Omental fat pad (tissue), 4 donors: ENCODE data around the gene MAPKAP1. TPM values are rescaled to one million over a fixed set of nuclear protein-coding genes. Genes with fewer than 3 reads are reported as not detected.

Experiments used
- ATAC-seq: fragments of 150-250 bp; one replicate; pipeline ENCODE4 v1.9.1; 2016; ENCODE audit warnings: mild to moderate bottlenecking, moderate library complexity; ENCODE audit not compliant: low FRiP score
- DNase-seq: peaks from one replicate; pipeline ENCODE4 v3.0.0-alpha.2; 2019; ENCODE audit warnings: low spot score
- CTCF ChIP-seq, 3 donors: fragments of 450-650 bp; IDR thresholded peaks; one replicate each; pipeline ENCODE4 v1.5.1; 2016 to 2017; ENCODE audit warnings: antibody characterized with exemption in 3 of 3, mild to moderate bottlenecking in 3 of 3, moderate library complexity in 2 of 3
- total RNA-seq, 4 donors: library from RNA; depleted of rRNA; stranded (reverse); fragments of >200 nt; gene quantifications; one replicate each; pipeline ENCODE4 v1.1.0, GENCODE V29; 2016

Gene MAPKAP1
- total RNA-seq, 4 donors from 2014 or later: 60.0 to 78.0 (median 72.9) TPM

DNA sequence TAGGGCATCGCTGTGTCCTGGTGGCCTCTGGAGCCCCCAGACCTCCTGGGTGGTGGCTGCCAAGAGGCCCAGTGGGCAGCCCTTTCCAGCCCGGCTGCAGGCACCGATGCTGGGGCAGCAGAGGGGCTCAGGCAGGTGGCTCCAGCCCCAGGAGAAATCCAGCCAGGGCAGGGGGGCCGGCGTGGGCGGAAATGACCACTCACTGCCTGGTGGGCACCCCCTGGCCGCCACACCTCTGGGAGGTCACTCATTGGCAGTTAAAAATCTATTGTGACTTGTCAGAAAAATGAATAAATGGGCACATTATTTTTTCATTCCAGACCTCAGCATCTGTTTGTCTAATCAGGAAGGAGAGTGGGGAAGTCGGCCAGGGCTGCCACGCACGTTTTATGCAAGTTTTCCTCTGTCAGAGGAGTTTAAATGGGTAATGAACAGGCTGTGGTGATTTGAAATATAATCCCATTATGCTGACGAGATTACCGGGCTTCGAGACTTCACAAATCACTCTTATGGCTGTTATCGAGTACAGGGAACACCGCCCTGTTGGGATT, 273.5 kb downstream of the MAPKAP1 start:
- DNase-seq: no peak
- TF ChIP-seq CTCF (IDR thresholded peaks at IDR 0.05): no peak

DNA sequence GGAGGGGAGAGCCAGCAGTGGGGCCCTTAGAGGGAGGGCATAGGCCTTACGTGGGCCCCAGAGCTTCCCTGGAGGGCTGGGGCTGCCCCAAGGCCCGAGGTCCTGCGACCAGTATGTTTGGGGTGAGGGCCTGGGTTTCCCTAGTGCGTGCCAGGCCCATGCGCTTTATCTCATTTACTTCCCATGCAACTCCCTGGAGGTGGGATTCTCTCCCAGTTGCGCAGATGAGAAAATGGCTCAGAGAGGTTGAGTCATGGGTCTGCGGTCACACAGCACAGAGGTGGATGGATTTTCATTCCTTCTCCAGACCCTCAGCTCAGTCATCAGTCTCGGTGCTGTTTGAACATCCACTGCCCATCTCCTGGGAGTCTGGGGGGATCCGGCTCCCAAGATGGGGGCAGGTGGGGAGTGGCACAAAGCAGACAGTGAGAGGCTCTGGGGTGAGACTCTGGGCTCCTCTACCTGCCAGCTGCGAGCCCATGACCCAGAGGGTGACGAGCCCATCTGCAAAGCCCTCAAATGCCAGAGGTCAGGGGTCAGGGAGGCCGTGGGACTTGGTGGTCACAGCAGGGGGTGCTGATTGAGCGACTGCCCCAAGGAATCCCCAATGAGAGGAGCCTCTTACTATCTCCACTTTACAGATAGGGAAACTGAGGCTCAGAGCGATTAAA, 274.2 kb downstream of the MAPKAP1 start:
- ATAC-seq (no peak), DNase-seq (peak; percentile 11)
- TF ChIP-seq CTCF (IDR thresholded peaks at IDR 0.05): no peak

More for the DNA sequence above, 273.5 kb downstream of the MAPKAP1 start:
- no peak for ATAC-seq

- no peak for TF ChIP-seq CTCF (IDR thresholded peaks at IDR 0.05)
- DNase-seq: peak; percentile 13
Measured at GRCh38 chr9:125431741-125432271, 275.2 kb downstream of the MAPKAP1 start.

GRCh38 chr9:125431012-125431305, 276.0 kb downstream of the MAPKAP1 start:
- no peak for TF ChIP-seq CTCF (IDR thresholded peaks at IDR 0.05)
- DNase-seq (no peak), ATAC-seq (no peak)

More at GRCh38 chr9:125431741-125432271, 275.2 kb downstream of the MAPKAP1 start:
- ATAC-seq: no peak

GRCh38 chr9:125430161-125431011, 276.6 kb downstream of the MAPKAP1 start:
- no peak for ATAC-seq

More at GRCh38 chr9:125430161-125431011, 276.6 kb downstream of the MAPKAP1 start:
- TF ChIP-seq CTCF (IDR thresholded peaks at IDR 0.05): no peak
- DNase-seq: no peak
